Sigmoid colon (tissue), 7 donors: Measurements from ENCODE around the gene GABRB3. TPM values are rescaled to one million over a fixed set of nuclear protein-coding genes. Genes with fewer than 3 reads are reported as not detected.

Experiments
- DNase-seq: peaks from one replicate; pipeline ENCODE4 v3.0.0-alpha.2; 2019
- H3K27ac ChIP-seq, 4 donors: fragments of 200-600 bp; sonication (generic); one replicate each; pipeline ENCODE4 v1.5.1; 2016 to 2019; ENCODE audit warnings: mild to moderate bottlenecking in 1 of 4
- H3K27me3 ChIP-seq, 3 donors: fragments of 200-600 bp; sonication (generic); one replicate each; pipeline ENCODE4 v1.5.1; 2019; ENCODE audit warnings: mild to moderate bottlenecking in 1 of 3
- H3K36me3 ChIP-seq, 4 donors: fragments of 200-600 bp; sonication (generic); one replicate each; pipeline ENCODE4 v1.5.1; 2016 to 2019
- H3K4me1 ChIP-seq, 4 donors: fragments of 200-600 bp; sonication (generic); one replicate each; pipeline ENCODE4 v1.5.1; 2017 to 2019
- H3K4me3 ChIP-seq, 4 donors: fragments of 200-600 bp; sonication (generic); one replicate each; pipeline ENCODE4 v1.5.1; 2017 to 2019; ENCODE audit warnings: mild to moderate bottlenecking in 2 of 4, moderate library complexity in 1 of 4
- H3K9me3 ChIP-seq, 4 donors: fragments of 200-600 bp in 3 of 4; sonication (generic) in 3 of 4; one replicate each; pipeline versions ENCODE4 v1.5.1 to v1.6.1; 2013 to 2019
- CTCF ChIP-seq, 4 experiments: fragments of 450-650 bp in 3 of 4; fragments of 200-600 bp in 1 of 4; IDR thresholded peaks; one replicate each; pipeline ENCODE4 v1.5.1; 2016 to 2019; ENCODE audit warnings: antibody characterized with exemption in 4 of 4, mild to moderate bottlenecking in 3 of 4, moderate library complexity in 2 of 4
- EP300 ChIP-seq, 4 donors: sonication (generic); formaldehyde crosslinking; IDR thresholded peaks; one replicate each; pipeline ENCODE4 v1.6.1; 2017; ENCODE audit warnings: antibody characterized with exemption in 4 of 4
- POLR2A ChIP-seq, 2 donors: fragments of 450-650 bp; IDR thresholded peaks; one replicate each; pipeline ENCODE4 v1.6.1; 2016; ENCODE audit warnings: antibody characterized with exemption in 2 of 2, mild to moderate bottlenecking in 2 of 2, moderate library complexity in 2 of 2
- POLR2AphosphoS5 ChIP-seq, 4 donors: sonication (generic); formaldehyde crosslinking; IDR thresholded peaks; one replicate each; pipeline ENCODE4 v1.6.1; 2017; ENCODE audit warnings: antibody characterized with exemption in 4 of 4
- WGBS, 2 donors: extraction: QIAGEN DNeasy Blood & Tissue Kit; methylation state at CpG; one replicate each; pipeline ENCODE4 v1.1.7; 2013; 5-methylcytosine and 5-hydroxymethylcytosine counted together
- intact Hi-C: fragments of 100-400 bp; cut with DNase I; formaldehyde crosslinking; loops from one replicate; pipeline ENCODE4 v1.15.1; 2023
- polyA plus RNA-seq, 3 donors: library from polyadenylated mRNA; stranded (reverse); fragments of 200-250 nt; gene quantifications; one replicate each; pipeline ENCODE4 v1.2.3, GENCODE V29; 2013
- total RNA-seq, 4 donors: library from RNA; depleted of rRNA; stranded (reverse); fragments of >200 nt; gene quantifications; one replicate each; pipeline ENCODE4 v1.1.0, GENCODE V29; 2016
- donor health status: healthy with polysubstance abuse.
- donor health status: Bipolar disorder and iron deficiency.
- donor health status: healthy.

Gene GABRB3
- total and polyA plus RNA-seq, 7 donors: 0.23 to 4.6 (median 1.0) TPM

- Histone ChIP-seq H3K4me3 (peak overlapping the region in 1 of 4 donors; percentile 54), H3K9me3 (peaks cover 0 to 4% (median 0%) of the 10 kb centered on the region in 4 donors), H3K27ac (no peak overlapping the region), H3K4me1 (peaks cover 0 to 23% (median 19%) of the 10 kb centered on the region in 4 donors), H3K27me3 (peaks cover 21 to 69% (median 39%) of the 10 kb centered on the region in 3 donors), H3K36me3 (no peaks in the 10 kb centered on the region)
- DNase-seq: no peak
- intact Hi-C loops: no loop called here
- TF ChIP-seq POLR2AphosphoS5 (IDR thresholded peaks at IDR 0.05) (no peak), EP300 (IDR thresholded peaks at IDR 0.05) (no peak)
- 22 to 23% methylated on average over 8 of the region's 8 CpGs for WGBS, 2 donors
These were observed 1.1 kb upstream of the GABRB3 start for GRCh38 chr15:26773917-26774316.

GRCh38 chr15:26773067-26773877 lies 406 bp upstream of the GABRB3 start:
- no peak overlapping the region for H3K27ac ChIP-seq
- intact Hi-C loops: no loop called here
- DNase-seq: no peak
- TF ChIP-seq POLR2A (IDR thresholded peaks at IDR 0.05): no peak
- no peak for TF ChIP-seq CTCF (IDR thresholded peaks at IDR 0.05)
- TF ChIP-seq POLR2AphosphoS5 (IDR thresholded peaks at IDR 0.05): no peak
- no peak for TF ChIP-seq EP300 (IDR thresholded peaks at IDR 0.05)
- WGBS, 2 donors: 4 to 16% methylated on average over 99 to 101 of the region's 102 CpGs
- H3K4me3 ChIP-seq: peak overlapping the region in 3 of 4 donors; percentile 42 to 54 (median 49)
- peaks cover 21 to 74% (median 39%) of the 10 kb centered on the region in 3 donors for H3K27me3 ChIP-seq
- no peaks in the 10 kb centered on the region for H3K36me3 ChIP-seq
- H3K4me1 ChIP-seq: peaks cover 0 to 23% (median 19%) of the 10 kb centered on the region in 4 donors
- H3K9me3 ChIP-seq: peaks cover 0 to 4% (median 0%) of the 10 kb centered on the region in 4 donors

GRCh38 chr15:26771578-26772153 lies 1.2 kb downstream of the GABRB3 start:
- H3K9me3 ChIP-seq: peaks cover 0 to 4% (median 0%) of the 10 kb centered on the region in 4 donors
- peak overlapping the region in 3 of 4 donors; percentile 42 to 54 (median 49) for H3K4me3 ChIP-seq
- intact Hi-C loops: no loop called here
- no peak for DNase-seq
- H3K27me3 ChIP-seq: peaks cover 21 to 83% (median 39%) of the 10 kb centered on the region in 3 donors
- WGBS, 2 donors: 4 to 16% methylated on average over 32 of the region's 32 CpGs
- no peak overlapping the region for H3K27ac ChIP-seq
- H3K4me1 ChIP-seq: peaks cover 0 to 23% (median 19%) of the 10 kb centered on the region in 4 donors
- no peak for TF ChIP-seq POLR2AphosphoS5 (IDR thresholded peaks at IDR 0.05)
- no peak for TF ChIP-seq POLR2A (IDR thresholded peaks at IDR 0.05)
- no peak for TF ChIP-seq CTCF (IDR thresholded peaks at IDR 0.05)
- no peak for TF ChIP-seq EP300 (IDR thresholded peaks at IDR 0.05)
- no peaks in the 10 kb centered on the region for H3K36me3 ChIP-seq

- H3K4me3 ChIP-seq: no peak overlapping the region
- H3K4me1 ChIP-seq: peaks cover 0 to 23% (median 19%) of the 10 kb centered on the region in 4 donors
- peaks cover 0 to 4% (median 0%) of the 10 kb centered on the region in 4 donors for H3K9me3 ChIP-seq
- WGBS, 2 donors: 18 to 28% methylated on average over 10 of the region's 10 CpGs
- peaks cover 21 to 83% (median 39%) of the 10 kb centered on the region in 3 donors for H3K27me3 ChIP-seq
- intact Hi-C loops: no loop called here
- TF ChIP-seq CTCF (IDR thresholded peaks at IDR 0.05): no peak
- TF ChIP-seq EP300 (IDR thresholded peaks at IDR 0.05): no peak
- DNase-seq: no peak
- H3K27ac ChIP-seq: no peak overlapping the region
- H3K36me3 ChIP-seq: no peaks in the 10 kb centered on the region
These were observed 1.7 kb downstream of the GABRB3 start for GRCh38 chr15:26771168-26771567.

GRCh38 chr15:26767169-26767670 lies 5.6 kb downstream of the GABRB3 start:
- intact Hi-C loops: no loop called here
- Histone ChIP-seq H3K9me3 (peaks cover 0 to 1% (median 0%) of the 10 kb centered on the region in 4 donors), H3K36me3 (no peaks in the 10 kb centered on the region), H3K27me3 (peaks cover 7 to 53% (median 22%) of the 10 kb centered on the region in 3 donors), H3K4me3 (no peak overlapping the region), H3K4me1 (peaks cover 0 to 10% (median 8%) of the 10 kb centered on the region in 4 donors), H3K27ac (no peak overlapping the region)
- no peak for DNase-seq
- TF ChIP-seq POLR2A (IDR thresholded peaks at IDR 0.05): no peak
- no peak for TF ChIP-seq CTCF (IDR thresholded peaks at IDR 0.05)
- no peak for TF ChIP-seq POLR2AphosphoS5 (IDR thresholded peaks at IDR 0.05)
- TF ChIP-seq EP300 (IDR thresholded peaks at IDR 0.05): no peak
- 14 to 33% methylated on average over 5 of the region's 5 CpGs for WGBS, 2 donors
